SK-N-SH treated with all-trans-retinoic acid at 6 μM for 48 hours (cell line): ENCODE measurements around the gene ASB10.
A peak's percentile ranks its signal among the peaks of the same experiment; 100 is the strongest.

Source experiments
- ATAC-seq: fragments of 200-7000 bp; cut with Tn5 transposase; 3 replicates; pipeline ENCODE4 v1.9.1; 2020; ENCODE audit warnings: mild to moderate bottlenecking, moderate library complexity
- ARNTL ChIP-seq: fragments of 450-650 bp; formaldehyde crosslinking; IDR thresholded peaks from 2 replicates; pipeline ENCODE4 v1.5.0; 2020; ENCODE audit warnings: low read depth, mild to moderate bottlenecking, moderate library complexity, borderline replicate concordance
- BACH2 ChIP-seq: fragments of 250-450 bp; sonication (Bioruptor Pico); IDR thresholded peaks from 2 replicates; pipeline ENCODE4 v1.9.0; 2021; ENCODE audit warnings: mild to moderate bottlenecking, borderline replicate concordance
- CSDC2 ChIP-seq: fragments of 250-450 bp; sonication (Bioruptor Pico); IDR thresholded peaks from 2 replicates; pipeline ENCODE4 v1.5.0; 2020; ENCODE audit warnings: mild to moderate bottlenecking, moderate library complexity
- ESRRG ChIP-seq: fragments of 250-450 bp; sonication (Bioruptor Pico); IDR thresholded peaks from 2 replicates; pipeline ENCODE4 v1.6.1; 2021; ENCODE audit warnings: mild to moderate bottlenecking
- POU6F1 ChIP-seq: fragments of 250-450 bp; sonication (Bioruptor Pico); IDR thresholded peaks from 2 replicates; pipeline ENCODE4 v1.8.0; 2021; ENCODE audit warnings: low read depth, mild to moderate bottlenecking, moderate library complexity, borderline replicate concordance
- PPARA ChIP-seq: fragments of 250-450 bp; sonication (Bioruptor Pico); IDR thresholded peaks from 2 replicates; pipeline ENCODE4 v1.5.0; 2020; ENCODE audit warnings: mild to moderate bottlenecking, borderline replicate concordance
- RARB ChIP-seq: fragments of 250-450 bp; sonication (Bioruptor Pico); IDR thresholded peaks from 2 replicates; pipeline ENCODE4 v1.8.0; 2021; ENCODE audit warnings: mild to moderate bottlenecking, moderate library complexity
- SNAI2 ChIP-seq: fragments of 250-450 bp; sonication (Bioruptor Pico); IDR thresholded peaks from 2 replicates; pipeline ENCODE4 v1.5.0; 2020; ENCODE audit warnings: mild to moderate bottlenecking, moderate library complexity
- TCF4 ChIP-seq: fragments of 250-450 bp; sonication (Bioruptor Pico); IDR thresholded peaks from 2 replicates; pipeline ENCODE4 v1.8.0; 2021; ENCODE audit warnings: mild to moderate bottlenecking, moderate library complexity, borderline replicate concordance
- TOX ChIP-seq: fragments of 250-450 bp; sonication (Bioruptor Pico); IDR thresholded peaks from 2 replicates; pipeline ENCODE4 v1.8.0; 2021; ENCODE audit warnings: mild to moderate bottlenecking, moderate library complexity, borderline replicate concordance
- ZC3H10 ChIP-seq: fragments of 250-450 bp; sonication (Bioruptor Pico); IDR thresholded peaks from 2 replicates; pipeline ENCODE4 v1.5.1; 2021; ENCODE audit warnings: mild to moderate bottlenecking, moderate library complexity
- ZFP3 ChIP-seq: fragments of 250-450 bp; sonication (Bioruptor Pico); IDR thresholded peaks from 2 replicates; pipeline ENCODE4 v1.5.0; 2020; ENCODE audit warnings: mild to moderate bottlenecking, moderate library complexity
- ZFP30 ChIP-seq: fragments of 450-650 bp; formaldehyde crosslinking; IDR thresholded peaks from 2 replicates; pipeline ENCODE4 v1.5.0; 2022; ENCODE audit warnings: mild to moderate bottlenecking, moderate library complexity
- ZNF565 ChIP-seq: fragments of 450-650 bp; formaldehyde crosslinking; conservative IDR thresholded peaks from 2 replicates; pipeline ENCODE4 v1.5.0; 2020; ENCODE audit warnings: low read depth, mild to moderate bottlenecking, moderate library complexity
- ZNF8 ChIP-seq: fragments of 450-650 bp; formaldehyde crosslinking; IDR thresholded peaks from 2 replicates; pipeline ENCODE4 v1.5.0; 2020; ENCODE audit warnings: mild to moderate bottlenecking, moderate library complexity
- TF ChIP-seq, protein P1 (sequence below): fragments of 250-450 bp; sonication (Bioruptor Pico); IDR thresholded peaks from 2 replicates; pipeline ENCODE4 v1.5.0; 2020; ENCODE audit warnings: mild to moderate bottlenecking, moderate library complexity

ASB10 gene

DNA sequence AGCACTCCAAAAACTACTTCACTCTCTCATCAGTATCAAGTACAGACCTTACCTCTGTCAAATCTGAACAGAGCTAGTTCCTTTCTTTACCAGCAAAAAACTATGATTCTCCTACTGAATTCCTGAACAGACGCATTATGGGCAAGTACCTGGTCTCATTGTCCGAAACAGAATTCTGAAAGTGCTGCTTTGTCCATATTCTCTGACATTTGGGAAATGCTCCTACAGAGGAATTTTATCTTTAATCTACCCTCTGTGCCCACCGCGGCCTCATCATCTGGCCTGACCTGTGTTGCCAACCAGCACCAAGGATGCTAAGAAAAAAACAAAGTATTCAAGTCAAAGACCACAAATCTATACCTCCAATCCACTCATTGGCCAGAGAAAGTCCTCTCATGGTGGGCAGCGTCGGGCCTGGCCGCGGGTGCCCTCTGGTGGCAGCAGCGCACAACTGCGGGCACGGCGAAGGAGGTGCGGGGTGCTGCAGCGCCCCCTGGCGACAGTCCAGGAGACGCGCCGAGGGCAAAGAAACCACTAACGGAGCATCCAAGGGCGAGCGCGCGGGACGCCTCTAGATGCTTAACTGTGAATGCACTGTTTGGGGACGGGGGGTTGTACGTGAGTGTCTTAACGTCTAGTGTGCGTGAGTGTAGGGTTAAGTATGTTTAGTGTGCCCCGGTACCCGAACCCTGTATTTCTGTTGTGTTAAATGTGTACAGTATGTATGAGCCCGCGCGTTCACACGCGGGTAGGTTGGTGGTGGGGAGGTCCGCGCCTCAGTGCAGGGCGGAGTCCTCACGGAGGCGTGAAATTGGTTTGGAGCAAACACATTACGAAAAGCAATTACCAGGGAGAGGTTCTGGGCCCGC, 14.5 kb downstream of the ASB10 start:
- ATAC-seq: peak; percentile 87

DNA sequence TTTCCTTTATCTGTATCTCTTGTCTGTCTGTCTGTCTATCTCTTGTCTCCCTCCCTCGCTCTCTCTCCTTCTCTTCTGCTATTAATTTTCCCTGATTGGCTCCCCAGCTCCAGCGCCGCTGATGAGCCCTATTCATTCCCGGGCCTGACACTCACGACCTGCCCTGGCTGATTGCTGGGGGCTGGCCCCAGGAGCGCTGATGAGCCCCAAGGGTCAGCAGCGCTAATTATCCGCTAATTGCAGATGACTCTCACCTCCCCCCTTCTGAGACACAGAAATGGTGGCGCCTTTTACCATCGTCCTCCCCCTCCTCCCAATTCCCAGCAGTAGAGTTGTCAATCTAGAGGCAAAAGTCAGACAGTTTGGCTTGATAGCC, 18.3 kb downstream of the ASB10 start:
- no peak for ATAC-seq
- no peak for TF ChIP-seq ARNTL

More for the DNA sequence above, 14.5 kb downstream of the ASB10 start:
- TF ChIP-seq ESRRG (CRISPR knock-in tag): no peak

GRCh38 chr7:151168003-151168786, 18.9 kb downstream of the ASB10 start:
- TF ChIP-seq SNAI2 (CRISPR knock-in tag) (no peak), RARB (CRISPR knock-in tag) (no peak), ZNF8 (CRISPR knock-in tag) (no peak), ZFP30 (CRISPR knock-in tag) (no peak), ZFP3 (CRISPR knock-in tag) (no peak), TOX (CRISPR knock-in tag) (no peak), CSDC2 (CRISPR knock-in tag) (no peak)
- TF ChIP-seq, protein P1, sequence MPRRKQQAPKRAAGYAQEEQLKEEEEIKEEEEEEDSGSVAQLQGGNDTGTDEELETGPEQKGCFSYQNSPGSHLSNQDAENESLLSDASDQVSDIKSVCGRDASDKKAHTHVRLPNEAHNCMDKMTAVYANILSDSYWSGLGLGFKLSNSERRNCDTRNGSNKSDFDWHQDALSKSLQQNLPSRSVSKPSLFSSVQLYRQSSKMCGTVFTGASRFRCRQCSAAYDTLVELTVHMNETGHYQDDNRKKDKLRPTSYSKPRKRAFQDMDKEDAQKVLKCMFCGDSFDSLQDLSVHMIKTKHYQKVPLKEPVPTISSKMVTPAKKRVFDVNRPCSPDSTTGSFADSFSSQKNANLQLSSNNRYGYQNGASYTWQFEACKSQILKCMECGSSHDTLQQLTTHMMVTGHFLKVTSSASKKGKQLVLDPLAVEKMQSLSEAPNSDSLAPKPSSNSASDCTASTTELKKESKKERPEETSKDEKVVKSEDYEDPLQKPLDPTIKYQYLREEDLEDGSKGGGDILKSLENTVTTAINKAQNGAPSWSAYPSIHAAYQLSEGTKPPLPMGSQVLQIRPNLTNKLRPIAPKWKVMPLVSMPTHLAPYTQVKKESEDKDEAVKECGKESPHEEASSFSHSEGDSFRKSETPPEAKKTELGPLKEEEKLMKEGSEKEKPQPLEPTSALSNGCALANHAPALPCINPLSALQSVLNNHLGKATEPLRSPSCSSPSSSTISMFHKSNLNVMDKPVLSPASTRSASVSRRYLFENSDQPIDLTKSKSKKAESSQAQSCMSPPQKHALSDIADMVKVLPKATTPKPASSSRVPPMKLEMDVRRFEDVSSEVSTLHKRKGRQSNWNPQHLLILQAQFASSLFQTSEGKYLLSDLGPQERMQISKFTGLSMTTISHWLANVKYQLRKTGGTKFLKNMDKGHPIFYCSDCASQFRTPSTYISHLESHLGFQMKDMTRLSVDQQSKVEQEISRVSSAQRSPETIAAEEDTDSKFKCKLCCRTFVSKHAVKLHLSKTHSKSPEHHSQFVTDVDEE (CRISPR knock-in tag): no peak
- ATAC-seq: peak; percentile 73

GRCh38 chr7:151167197-151167961, 19.7 kb downstream of the ASB10 start, which contains the start of gene GBX1:
GBX1 (minus strand) TSS chr7:151167694; CDS start chr7:151167548, 146 bp downstream.
- no peak for TF ChIP-seq ZC3H10 (CRISPR knock-in tag)
- TF ChIP-seq, all 23 proteins: peak for 0
- peak; percentile 62 for ATAC-seq

DNA sequence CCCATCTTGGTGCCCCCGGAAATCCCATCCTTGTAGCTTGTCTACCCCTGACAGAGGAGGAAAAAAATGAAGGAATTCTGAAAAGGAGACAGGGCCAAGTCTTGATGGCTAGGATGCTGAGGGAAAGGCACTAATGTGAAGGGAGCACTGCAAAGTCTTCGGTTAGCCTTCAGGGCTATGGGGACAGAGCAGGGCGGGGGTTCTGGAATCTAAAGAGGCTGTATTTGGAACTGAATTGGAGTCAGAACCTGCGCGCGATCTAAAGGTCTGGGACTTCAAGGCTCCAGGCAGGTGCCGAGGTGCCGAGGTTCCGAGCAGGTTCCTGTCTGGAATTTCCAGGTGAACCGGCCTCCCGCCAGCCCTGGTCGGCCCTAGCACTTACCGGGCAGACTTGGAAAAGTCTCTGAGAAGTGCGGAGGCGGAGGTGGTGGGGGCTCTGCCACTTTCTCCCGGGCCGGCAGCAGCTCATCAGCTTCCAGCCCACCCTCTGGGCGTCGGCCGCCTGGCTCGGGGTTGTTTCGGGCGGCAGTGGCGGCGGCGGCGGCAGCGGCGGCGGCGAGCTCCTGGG, 20.3 kb downstream of the ASB10 start:
- ATAC-seq: no peak; the same call in 2 of the 3 replicates
- TF ChIP-seq ZFP3 (CRISPR knock-in tag) (no peak), ZNF565 (CRISPR knock-in tag) (no peak), ARNTL (no peak), POU6F1 (no peak), BACH2 (no peak), PPARA (CRISPR knock-in tag) (no peak), TCF4 (CRISPR knock-in tag) (no peak), SNAI2 (CRISPR knock-in tag) (no peak), ZC3H10 (CRISPR knock-in tag) (no peak), ZNF8 (CRISPR knock-in tag) (no peak)
- TF ChIP-seq, protein P1 (CRISPR knock-in tag): no peak
